Mesendoderm (in vitro differentiated cells): ENCODE measurements around the gene FMN1. TPM values are rescaled to one million over a fixed set of nuclear protein-coding genes. Genes with fewer than 3 reads are reported as not detected.

ENCODE experiments used
- DNase-seq: peaks from one replicate; pipeline ENCODE4 v3.0.0; 2013
- H2AK5ac ChIP-seq: 2 replicates; pipeline ENCODE4 v1.6.1; 2013; ENCODE audit warnings: low read length, inconsistent platforms
- H2BK120ac ChIP-seq: 2 replicates; pipeline ENCODE4 v1.6.1; 2013; ENCODE audit warnings: low read depth, mild to moderate bottlenecking, low read length, moderate library complexity, mixed read lengths
- H2BK15ac ChIP-seq: replicated peaks from 2 replicates; pipeline ENCODE4 v1.6.1; 2013; ENCODE audit warnings: low read depth, mild to moderate bottlenecking, moderate library complexity
- H2BK5ac ChIP-seq: 2 replicates; pipeline ENCODE4 v1.6.1; 2013; ENCODE audit warnings: low read length, inconsistent platforms
- H3K18ac ChIP-seq: 2 replicates; pipeline ENCODE4 v1.6.1; 2013; ENCODE audit warnings: mild to moderate bottlenecking, low read length, mixed read lengths
- H3K23ac ChIP-seq: one replicate; pipeline ENCODE4 v1.6.1; 2013; ENCODE audit warnings: low read length
- H3K27ac ChIP-seq: 2 replicates; pipeline ENCODE4 v1.5.1; 2013; ENCODE audit warnings: low read depth, mild to moderate bottlenecking, inconsistent platforms, low read length, moderate library complexity
- H3K27me3 ChIP-seq: 2 replicates; pipeline ENCODE4 v1.6.1; 2013; ENCODE audit warnings: low read length, control low read depth, mild to moderate bottlenecking, inconsistent platforms; ENCODE audit not compliant: insufficient read depth, poor library complexity
- H3K36me3 ChIP-seq: 2 replicates; pipeline ENCODE4 v1.6.1; 2013; ENCODE audit warnings: low read length, inconsistent platforms; ENCODE audit not compliant: control insufficient read depth, insufficient read depth
- H3K4ac ChIP-seq: one replicate; pipeline ENCODE4 v1.6.1; 2013; ENCODE audit warnings: low read depth, mild to moderate bottlenecking, low read length, moderate library complexity
- H3K4me1 ChIP-seq: 2 replicates; pipeline ENCODE4 v1.6.1; 2013; ENCODE audit warnings: low read depth, low read length, inconsistent platforms; ENCODE audit not compliant: control insufficient read depth
- H3K4me2 ChIP-seq: 2 replicates; pipeline ENCODE4 v1.6.1; 2013; ENCODE audit warnings: low read length
- H3K4me3 ChIP-seq: 2 replicates; pipeline ENCODE4 v1.5.1; 2013; ENCODE audit warnings: mild to moderate bottlenecking, low read length
- H3K56ac ChIP-seq: one replicate; pipeline ENCODE4 v1.6.1; 2013; ENCODE audit warnings: low read length
- H3K79me1 ChIP-seq: 2 replicates; pipeline ENCODE4 v1.6.1; 2013; ENCODE audit warnings: low read length, inconsistent platforms
- H3K79me2 ChIP-seq: 2 replicates; pipeline ENCODE4 v1.6.1; 2013; ENCODE audit warnings: mild to moderate bottlenecking, low read length; ENCODE audit not compliant: control insufficient read depth, insufficient read depth
- H3K9ac ChIP-seq: 2 replicates; pipeline ENCODE4 v1.6.1; 2013; ENCODE audit warnings: low read length, inconsistent platforms
- H4K5ac ChIP-seq: one replicate; pipeline ENCODE4 v1.6.1; 2013; ENCODE audit warnings: low read length
- H4K8ac ChIP-seq: one replicate; pipeline ENCODE4 v1.6.1; 2013; ENCODE audit warnings: low read depth, mild to moderate bottlenecking, control low read depth, low read length, moderate library complexity
- WGBS: extraction: QIAGEN DNeasy Blood & Tissue Kit; methylation state at CpG from one replicate; pipeline ENCODE4 v1.1.7; 2013; ENCODE audit warnings: low lambda C conversion rate, missing lambda C conversion rate; ENCODE audit not compliant: insufficient coverage; ENCODE audit errors: extremely low coverage; 5-methylcytosine and 5-hydroxymethylcytosine counted together
- small RNA-seq: library from polyadenylated mRNA; stranded (forward); fragments of <200 nt; extraction: miRNeasy Mini kit (QIAGEN cat#:217004); gene quantifications from one replicate; pipeline ENCODE3, GENCODE V24; 2013; ENCODE audit not compliant: insufficient read depth

Gene FMN1

DNA sequence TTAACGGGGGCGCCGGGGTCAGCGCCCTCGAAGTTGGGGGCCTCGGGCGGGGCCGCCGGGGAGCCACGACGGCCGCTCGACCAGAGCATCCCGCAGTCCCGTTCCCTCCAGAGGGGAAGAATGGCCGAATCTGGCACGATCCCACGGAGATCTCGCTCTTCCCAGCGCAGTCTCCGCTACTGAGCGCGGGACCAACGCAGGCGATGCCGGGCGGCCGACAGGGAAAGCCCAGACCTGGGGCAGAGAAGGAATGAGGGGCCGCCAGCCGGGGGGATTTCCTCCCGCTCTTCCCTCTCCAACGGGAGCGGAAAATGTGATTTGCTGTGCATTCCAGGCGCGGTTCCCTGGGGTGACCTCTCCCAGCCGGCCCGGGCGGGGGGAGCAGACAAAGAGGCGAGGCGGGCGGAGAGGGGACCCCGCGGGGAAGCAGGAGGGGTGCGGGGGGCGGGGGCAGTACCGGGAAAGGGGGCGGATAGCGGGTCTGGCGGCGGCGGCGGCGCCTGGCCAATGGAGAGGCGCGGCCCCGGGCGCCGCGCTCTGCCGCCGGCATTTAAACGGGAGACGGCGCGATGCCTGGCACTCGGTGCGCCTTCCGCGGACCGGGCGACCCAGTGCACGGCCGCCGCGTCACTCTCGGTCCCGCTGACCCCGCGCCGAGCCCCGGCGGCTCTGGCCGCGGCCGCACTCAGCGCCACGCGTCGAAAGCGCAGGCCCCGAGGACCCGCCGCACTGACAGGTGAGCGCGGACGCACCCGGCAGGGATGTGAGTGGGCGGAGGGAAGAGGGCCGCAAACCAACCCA, 476.9 kb downstream of the FMN1 start, which contains the start of gene GREM1:
Gene GREM1 (plus strand): TSS at position 579 of the 801 bp plus-strand sequence. CDS start 12,687 bp downstream, outside the sequence.
- Histone ChIP-seq H3K4me2 (peak within 1 kb of the TSS; percentile 78), H3K4me3 (peak within 1 kb of the TSS; percentile 37), H4K5ac (no peak within 1 kb of the TSS), H3K36me3 (no peaks in the 10 kb centered on the region), H2BK15ac (no peak within 1 kb of the TSS), H3K79me2 (no peaks in the 10 kb centered on the region), H3K27me3 (peaks cover 15% of the 10 kb centered on the region), H3K27ac (no peak within 1 kb of the TSS), H3K4me1 (peaks cover 2% of the 10 kb centered on the region), H3K4ac (no peak within 1 kb of the TSS), H2AK5ac (no peak within 1 kb of the TSS), H3K79me1 (no peaks in the 10 kb centered on the region), H3K18ac (peak within 1 kb of the TSS; percentile 72), H4K8ac (no peak within 1 kb of the TSS), H3K9ac (peak within 1 kb of the TSS; percentile 52), H3K23ac (no peak within 1 kb of the TSS), H2BK120ac (no peak within 1 kb of the TSS), H3K56ac (peak within 1 kb of the TSS; percentile 74), H2BK5ac (no peak within 1 kb of the TSS)
- DNase-seq, result peak; percentile 73
- WGBS, result no CpG with 5 or more reads among the region's 99 CpGs

DNA sequence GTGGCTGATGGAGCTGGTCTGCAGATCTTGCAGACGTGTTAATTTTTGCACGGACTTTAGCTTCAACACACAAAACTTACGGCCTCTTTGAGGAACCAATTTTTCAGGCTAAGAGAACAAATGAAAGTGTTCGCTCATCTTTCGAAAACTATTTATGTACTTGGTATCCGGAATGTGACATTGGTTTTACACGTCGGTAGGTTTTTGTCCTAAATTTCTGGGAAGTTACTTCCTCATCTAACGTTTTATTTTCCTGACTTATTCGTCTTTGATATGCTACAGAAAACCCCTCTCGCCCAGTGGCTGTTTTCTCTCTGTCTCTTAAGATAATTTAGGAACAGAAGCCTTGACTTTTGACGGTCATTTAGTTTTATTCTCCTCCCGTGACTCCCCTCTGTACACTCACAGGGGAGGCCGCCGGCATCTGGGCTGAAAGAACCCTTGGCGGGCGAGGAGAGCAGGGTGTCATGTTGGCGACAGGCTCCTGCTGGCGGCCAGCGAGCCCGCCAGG, 477.5 kb downstream of the FMN1 start:
- no peak overlapping the region for H2BK15ac ChIP-seq
- H3K4me3 ChIP-seq, result no peak overlapping the region
- H3K9ac ChIP-seq, result peak overlapping the region; percentile 11
- no peak overlapping the region for H3K23ac ChIP-seq
- H3K27ac ChIP-seq, result no peak overlapping the region
- no peak overlapping the region for H2BK120ac ChIP-seq
- H3K79me1 ChIP-seq, result no peaks in the 10 kb centered on the region
- H3K56ac ChIP-seq, result peak overlapping the region; percentile 34
- H3K18ac ChIP-seq, result peak overlapping the region; percentile 72
- peaks cover 15% of the 10 kb centered on the region for H3K27me3 ChIP-seq
- DNase-seq, result no peak
- H3K4me2 ChIP-seq, result peak overlapping the region; percentile 45
- H3K36me3 ChIP-seq, result no peaks in the 10 kb centered on the region
- no peaks in the 10 kb centered on the region for H3K79me2 ChIP-seq
- no peak overlapping the region for H3K4ac ChIP-seq
- H4K5ac ChIP-seq, result no peak overlapping the region
- H2BK5ac ChIP-seq, result no peak overlapping the region
- H2AK5ac ChIP-seq, result no peak overlapping the region
- WGBS, result no CpG with 5 or more reads among the region's 21 CpGs
- no peak overlapping the region for H4K8ac ChIP-seq
- peaks cover 2% of the 10 kb centered on the region for H3K4me1 ChIP-seq

DNA sequence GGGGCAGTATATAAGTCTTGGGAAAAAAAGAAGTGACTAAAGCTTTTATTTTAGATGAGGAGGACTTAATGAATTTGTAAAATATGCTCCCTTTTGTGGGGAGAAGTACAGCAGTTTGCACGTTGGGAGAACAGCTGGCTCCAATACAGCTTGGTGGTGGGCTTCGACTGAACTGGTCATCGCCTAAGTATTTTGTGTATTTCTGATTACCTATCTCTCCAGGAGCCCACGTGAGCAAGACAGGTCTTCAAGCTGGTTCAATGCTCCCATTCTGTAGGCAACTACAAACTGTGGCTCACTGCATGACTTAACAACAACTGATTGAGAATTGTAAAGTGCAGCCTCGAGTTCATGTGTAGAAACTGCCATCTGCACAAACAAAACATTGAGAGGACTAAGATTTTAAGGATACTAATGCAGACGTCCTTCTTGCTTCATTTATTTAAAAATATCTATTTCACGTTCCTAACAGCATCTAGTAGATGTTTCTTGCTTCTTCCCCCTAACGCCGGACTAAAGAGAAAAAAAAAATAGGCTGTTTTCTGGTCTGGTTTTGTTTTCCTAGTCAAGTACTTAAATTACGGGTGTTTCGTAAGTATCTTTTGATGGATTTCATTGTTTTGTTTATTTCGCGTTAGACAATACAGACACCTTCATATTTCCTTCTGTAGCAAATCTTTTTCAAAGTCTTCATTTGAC, 478.1 kb downstream of the FMN1 start:
- Histone ChIP-seq H4K8ac (no peak overlapping the region), H2BK15ac (no peak overlapping the region), H3K56ac (no peak overlapping the region), H2AK5ac (no peak overlapping the region), H3K9ac (no peak overlapping the region), H3K27ac (no peak overlapping the region), H3K23ac (no peak overlapping the region), H3K4me3 (no peak overlapping the region), H3K4ac (no peak overlapping the region), H3K36me3 (no peaks in the 10 kb centered on the region), H3K79me1 (no peaks in the 10 kb centered on the region), H3K18ac (no peak overlapping the region), H2BK5ac (no peak overlapping the region), H3K4me2 (no peak overlapping the region), H3K79me2 (no peaks in the 10 kb centered on the region), H4K5ac (no peak overlapping the region), H3K27me3 (peaks cover 15% of the 10 kb centered on the region), H2BK120ac (no peak overlapping the region), H3K4me1 (peaks cover 2% of the 10 kb centered on the region)
- no CpG with 5 or more reads among the region's 13 CpGs for WGBS
- DNase-seq, result peak; percentile 54

Small RNA genes within 50 kb of the gene (small RNA-seq; reads per million reads assigned to genes)
- not detected for gene RF00591
